ENCODE measurements around the gene TRIM71.
"Not testable (repeated sequence)": the region's sequence is repeated elsewhere in the genome, so short reads cannot be mapped to it uniquely, and the experiment has no call there.

- not testable (repeated sequence) for TF ChIP-seq POLR2A, CTCF (IDR thresholded peaks at IDR 0.05)
Observed at GRCh38 chr3:32939531-32940284, 121.9 kb downstream of the TRIM71 start.
